Measurements from ENCODE around the gene HSPA5.

HSPA5 gene

DNA sequence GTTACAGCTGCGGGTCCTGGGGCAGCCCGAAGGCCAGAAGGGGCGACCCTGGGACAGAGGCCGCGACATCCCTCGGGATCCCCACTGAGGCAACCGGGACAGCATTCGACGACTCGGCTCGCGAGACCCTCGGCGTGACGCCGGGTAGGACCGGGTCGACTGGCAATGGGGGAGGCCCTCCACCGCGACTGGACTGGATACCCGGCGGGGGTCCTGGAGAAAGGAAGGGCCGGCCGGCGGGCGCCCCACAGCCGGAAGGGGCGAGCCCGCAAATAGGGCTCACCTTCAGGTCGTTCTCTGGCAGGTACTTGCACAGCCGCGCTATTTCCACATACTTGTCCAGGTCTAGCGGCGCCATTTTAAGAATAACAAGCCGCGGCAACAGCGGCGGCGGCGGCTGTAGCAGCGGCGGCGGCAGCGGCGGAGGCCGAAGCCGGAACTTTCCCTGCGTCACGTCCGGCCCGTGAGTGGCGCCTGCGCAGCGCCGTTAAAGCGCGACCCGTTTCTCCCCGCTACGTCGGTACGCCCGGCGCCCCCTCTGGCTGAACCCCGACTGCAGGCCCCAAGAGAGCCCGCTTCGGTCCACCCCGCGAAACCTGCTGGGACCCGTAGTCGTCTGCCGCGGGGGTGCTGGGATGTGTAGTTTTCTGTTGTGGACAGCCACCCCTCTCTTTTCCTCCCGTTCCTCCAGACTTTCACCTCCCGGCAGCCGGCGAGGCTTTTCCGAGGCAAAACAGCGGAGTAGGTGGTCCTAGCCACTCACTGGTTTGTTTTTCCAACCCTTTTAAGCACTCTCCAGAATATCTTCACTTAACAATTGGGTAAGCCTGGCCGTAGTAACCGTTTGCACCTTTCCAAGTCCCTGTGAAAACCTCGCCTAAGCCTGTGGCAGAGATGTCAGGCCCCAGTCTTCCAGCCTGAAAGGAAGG, 51.5 kb downstream of the HSPA5 start, which contains the start of gene PPP6C:
PPP6C (minus strand) TSS at position 443 of the 929 bp plus-strand sequence; CDS start at position 358, 85 bp downstream.
- DNase-seq (ENCODE audit: low spot score), result peak; percentile 95

DNA sequence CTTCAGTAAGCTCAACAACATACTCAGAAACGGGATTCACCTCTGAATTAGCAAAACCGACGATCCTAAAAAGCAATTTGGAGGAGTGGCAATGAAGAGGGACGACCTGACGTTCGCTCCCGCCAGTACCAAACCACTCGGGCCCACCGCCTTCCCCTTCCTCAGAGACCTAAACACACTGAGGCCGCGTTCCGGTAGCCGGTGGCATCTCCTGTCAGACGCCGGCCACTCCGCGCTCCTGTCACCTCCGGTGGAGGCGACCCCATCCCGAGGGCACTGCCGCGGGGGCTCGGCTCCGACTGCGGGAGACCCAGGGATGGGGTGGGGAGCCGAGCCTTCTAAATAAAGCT, 52.2 kb downstream of the HSPA5 start:
- DNase-seq (ENCODE audit: low spot score), result peak; percentile 42

All from hematopoietic multipotent progenitor cell treated with erythropoietin and hydrocortisone succinate and interleukin-3 and kit ligand, for 17 days (in vitro differentiated cells).